ENCODE data around the gene MEG3.

Gene MEG3

DNA sequence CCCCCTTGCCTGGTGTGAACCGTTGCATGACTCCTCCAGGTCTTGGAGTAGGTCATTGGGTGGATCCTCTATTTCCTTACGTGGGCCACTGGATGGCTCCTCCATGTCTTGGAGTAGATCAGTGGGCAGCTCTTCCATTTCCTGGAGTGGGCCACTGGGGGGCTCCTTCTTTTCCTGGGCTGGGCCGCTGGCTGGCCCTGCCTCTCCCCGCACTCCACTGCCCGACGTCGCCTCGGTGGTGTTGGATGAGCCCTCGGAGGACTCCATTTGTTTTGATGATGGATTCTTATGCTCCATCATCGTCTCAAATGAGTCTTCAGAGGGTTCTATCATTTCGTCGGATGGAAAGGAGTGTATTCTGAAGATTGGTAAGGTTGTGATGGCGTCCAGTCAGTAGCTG, 58.5 kb downstream of the MEG3 start:
- DNase-seq = no peak

- no peak for DNase-seq
These were observed 59.3 kb downstream of the MEG3 start for GRCh38 chr14:100885196-100885595.

DNA sequence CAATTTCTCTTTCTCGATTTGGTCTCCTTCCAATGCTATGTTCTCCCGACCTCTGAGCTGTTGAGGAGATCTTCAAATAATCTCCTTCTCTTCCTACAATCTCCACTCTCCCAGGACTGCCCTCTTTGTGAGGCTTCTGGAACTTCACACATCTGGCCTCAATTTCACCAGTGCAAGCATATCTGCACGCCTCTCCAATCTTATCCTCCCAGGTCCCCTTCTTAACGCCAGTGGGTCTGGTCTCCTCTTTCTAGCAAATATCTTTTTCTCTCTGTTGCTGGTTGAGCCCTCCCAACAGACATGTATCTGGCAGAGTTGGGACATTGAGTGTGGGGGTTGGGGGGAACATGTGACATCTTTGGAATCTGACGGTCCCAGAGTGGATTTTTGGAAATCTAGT, 59.7 kb downstream of the MEG3 start:
- DNase-seq = no peak

DNA sequence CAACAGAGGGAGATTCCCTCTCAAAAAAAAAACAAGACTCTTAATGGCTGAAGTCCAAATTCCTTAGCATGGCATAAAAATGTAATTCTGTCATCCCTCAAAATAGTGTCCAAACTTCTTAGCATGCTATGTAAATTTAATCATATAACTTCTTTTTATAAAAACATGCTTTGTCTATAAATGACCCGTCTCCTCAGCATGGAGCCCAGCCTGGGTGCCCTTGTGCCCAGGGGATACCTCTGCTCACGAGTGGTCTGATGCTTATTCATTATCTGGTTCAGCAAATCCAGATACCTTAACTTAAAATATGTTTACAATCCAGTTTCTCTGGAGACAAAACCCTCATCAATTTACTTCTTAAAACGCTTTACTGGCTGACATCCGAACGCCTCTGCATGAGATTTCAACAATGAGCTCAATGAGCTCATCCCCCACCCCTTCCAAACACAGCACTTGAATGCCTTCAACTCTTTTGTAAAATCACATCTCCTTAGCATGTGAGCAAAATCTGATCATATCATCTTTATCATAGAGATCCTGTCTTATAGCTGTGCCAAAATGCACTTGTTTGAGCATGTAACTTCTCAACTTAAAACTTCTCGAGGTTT, 61.9 kb downstream of the MEG3 start:
- DNase-seq = no peak

GRCh38 chr14:100888789-100889315, 62.9 kb downstream of the MEG3 start:
- DNase-seq = no peak

GRCh38 chr14:100889641-100890040, 63.7 kb downstream of the MEG3 start:
- no peak for DNase-seq

DNA sequence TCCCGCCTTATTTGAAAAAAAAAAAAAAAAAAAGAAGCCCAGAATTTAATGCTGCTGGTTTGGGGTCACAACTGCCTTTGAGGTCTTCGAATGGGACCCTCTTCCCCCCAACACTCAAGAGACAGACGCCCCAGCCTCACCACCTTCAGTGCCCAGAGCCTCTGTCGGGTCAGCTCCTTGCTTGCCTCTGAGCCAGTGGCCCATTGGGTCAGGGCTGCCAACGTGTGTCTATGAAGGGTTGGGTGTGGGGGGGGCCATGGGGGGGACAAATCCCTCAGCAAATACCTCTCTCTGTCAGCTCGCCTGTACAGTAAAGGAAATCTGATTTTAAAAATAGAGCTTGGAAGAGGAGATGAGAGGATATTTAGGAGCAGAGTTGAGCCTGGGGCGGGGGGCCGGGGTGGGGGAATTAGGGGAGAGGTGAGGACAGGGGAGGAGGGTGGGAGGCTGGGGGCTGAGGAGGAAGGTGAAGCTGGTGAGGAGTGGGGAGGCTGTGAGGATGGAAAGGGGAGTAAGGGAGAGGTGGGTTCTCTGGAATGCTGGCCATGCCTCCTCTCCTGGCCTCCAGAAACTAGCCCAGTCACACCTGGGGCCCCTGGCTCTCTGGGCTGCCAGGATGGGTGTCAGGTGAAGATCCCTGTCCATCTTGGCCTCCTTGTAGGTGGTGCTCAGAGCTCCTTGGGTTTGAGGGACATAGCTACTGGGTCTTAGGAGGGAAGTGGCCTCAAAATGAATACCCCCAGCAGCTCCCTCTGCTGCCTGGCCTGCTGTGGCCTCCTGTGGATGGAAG, 64.3 kb downstream of the MEG3 start:
- DNase-seq = no peak

DNA sequence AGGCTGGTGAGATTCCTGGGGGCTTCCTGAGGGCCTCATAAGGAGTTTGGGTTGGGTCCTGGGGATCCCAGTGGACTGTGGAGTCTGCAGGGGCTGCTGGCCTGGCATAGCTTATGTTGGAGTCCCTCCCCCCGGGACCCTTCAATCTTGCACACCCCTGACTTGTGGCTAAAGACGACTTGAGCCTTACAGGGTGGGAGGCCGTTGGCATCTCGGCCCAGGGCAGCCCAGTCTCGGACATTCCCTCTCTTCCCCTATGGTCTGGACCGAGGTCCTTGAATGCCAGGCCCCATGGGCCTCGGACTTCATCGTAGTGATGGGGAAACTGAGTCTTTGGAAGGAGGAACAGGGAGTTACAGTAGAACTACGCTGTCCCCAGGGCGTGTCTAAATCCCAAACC, 65.1 kb downstream of the MEG3 start:
- no peak for DNase-seq

GRCh38 chr14:100891501-100892445, 65.9 kb downstream of the MEG3 start:
- DNase-seq = no peak

DNA sequence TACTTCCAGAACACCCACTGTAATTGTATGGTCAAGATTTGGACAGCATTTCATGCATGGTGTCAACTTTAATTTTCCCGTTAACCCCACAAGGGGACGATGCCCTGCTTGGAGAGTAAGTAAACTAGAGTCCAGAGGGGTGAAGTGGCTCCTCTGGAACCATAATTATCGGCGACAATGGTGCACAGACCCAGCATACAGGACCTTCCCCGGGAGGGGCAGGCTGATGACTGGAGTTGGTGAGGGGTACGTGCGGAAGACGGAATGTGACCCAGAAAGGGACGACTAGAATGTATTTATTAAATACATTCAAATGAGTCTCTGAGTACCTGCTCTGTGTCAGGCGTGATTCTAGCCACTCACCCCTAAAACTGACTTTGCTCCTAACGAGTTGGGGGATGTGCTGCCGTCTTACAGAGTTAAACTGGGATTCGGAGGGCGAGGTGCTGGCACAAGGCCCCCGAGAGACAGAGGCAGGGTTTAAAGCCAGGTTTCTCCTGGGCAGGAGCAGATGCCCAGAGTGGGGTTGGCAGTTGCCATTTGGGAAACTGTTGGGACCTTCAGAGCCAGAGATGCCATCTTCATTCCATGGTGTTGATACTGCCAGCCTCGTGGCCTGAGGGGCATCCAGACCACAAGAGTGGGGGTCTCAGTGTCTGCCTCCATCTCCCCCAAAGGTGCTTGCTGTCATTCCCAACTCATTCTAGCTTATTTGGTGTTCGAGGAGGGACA, 66.7 kb downstream of the MEG3 start:
- no peak for DNase-seq

DNA sequence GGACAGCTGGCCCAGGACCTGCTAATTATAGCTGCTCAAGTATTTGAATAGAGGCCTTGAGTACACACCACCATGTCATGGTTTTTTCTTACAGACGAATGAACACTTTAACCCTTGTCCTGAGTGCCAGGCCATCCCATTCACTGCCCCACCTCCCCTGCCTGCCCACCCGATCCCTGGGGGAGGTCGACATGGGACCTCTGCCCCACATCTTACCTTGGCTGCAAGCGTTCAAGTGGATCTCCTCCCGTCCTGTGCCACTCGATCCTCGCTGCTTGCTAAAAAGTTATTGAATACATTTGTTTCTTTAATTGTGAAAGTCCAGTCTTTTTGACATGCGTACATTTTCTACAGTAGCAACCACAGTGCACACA, 67.3 kb downstream of the MEG3 start:
- peak; percentile 33 for DNase-seq

DNA sequence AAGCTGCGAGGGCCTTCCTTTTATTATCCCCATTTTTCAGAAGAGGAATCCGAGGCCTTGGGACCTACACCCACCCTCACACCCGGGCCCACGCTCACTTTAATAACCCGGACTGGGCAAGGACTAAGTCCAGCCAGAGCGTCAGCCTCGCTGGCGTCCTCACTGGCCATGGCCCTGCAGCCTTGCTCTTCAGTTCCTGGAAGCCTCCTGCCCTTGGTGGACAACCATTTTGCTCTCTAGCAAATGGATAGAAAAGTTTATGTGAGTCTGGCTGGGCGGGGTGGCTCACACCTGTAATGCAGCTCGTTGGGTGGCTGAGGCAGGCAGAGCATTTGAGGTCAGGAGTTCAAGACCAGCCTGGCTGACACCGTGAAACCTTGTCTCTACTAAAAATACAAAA, 67.8 kb downstream of the MEG3 start:
- DNase-seq = no peak

- no peak for DNase-seq
These were observed 68.5 kb downstream of the MEG3 start for GRCh38 chr14:100894416-100894815.

GRCh38 chr14:100895411-100895810, 69.5 kb downstream of the MEG3 start:
- no peak for DNase-seq

DNA sequence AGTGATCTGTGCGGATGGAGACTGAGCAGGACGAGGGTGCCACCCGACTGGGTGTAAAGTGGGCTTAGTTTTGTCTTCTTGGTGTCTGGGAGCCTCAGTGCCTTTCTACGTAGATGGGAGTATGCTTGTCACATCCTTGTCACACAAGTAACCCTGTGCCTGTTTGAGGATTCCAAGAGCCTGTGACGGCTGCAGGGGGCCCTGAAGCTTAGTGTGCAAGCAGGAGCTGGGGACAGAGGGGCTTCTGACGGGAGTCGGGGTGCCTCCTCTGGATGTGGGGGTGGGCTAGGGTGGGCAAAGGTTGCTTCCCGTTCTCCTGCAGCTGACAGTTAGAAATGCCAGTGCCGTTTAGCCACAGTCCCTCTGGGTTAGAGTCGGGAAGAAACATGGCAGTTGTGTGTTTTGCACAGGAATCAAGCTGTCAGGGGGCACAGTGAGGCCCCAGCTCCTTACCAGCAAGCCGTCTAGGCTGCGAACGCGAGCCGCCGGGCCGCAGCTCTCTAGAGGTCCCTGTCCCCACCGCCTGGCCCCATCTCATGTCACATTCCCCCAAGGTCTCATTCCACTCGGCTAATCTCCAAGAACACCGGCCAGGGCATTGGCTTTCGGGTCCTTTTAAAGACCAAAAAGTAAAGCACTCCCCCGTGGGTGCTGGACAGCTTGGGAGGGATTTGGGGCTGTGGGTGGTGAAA, 70.6 kb downstream of the MEG3 start:
- DNase-seq = no peak

DNA sequence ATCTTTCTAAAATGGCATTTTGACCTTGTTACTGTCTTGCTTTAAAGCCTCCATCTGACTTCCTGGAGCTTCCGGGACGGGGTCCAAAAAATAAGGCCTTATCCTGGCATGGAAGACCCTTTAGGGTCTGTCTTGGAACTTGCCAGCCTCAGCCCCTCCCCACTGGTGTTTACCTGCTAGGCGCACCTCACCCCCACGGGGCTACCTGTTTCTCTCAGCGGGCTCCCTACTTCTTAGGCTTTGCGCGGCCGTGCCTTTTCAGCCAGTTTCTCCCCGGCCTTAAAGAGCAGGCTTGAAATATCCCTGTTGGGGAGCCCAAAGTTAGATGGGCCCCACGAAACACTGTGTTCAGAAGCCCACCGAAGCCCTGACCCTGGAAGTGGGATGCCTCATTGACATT, 72.5 kb downstream of the MEG3 start:
- DNase-seq = no peak

GRCh38 chr14:100898935-100899883, 73.3 kb downstream of the MEG3 start:
- DNase-seq = no peak

GRCh38 chr14:100899884-100900771, 74.2 kb downstream of the MEG3 start:
- DNase-seq = peak; percentile 66

DNA sequence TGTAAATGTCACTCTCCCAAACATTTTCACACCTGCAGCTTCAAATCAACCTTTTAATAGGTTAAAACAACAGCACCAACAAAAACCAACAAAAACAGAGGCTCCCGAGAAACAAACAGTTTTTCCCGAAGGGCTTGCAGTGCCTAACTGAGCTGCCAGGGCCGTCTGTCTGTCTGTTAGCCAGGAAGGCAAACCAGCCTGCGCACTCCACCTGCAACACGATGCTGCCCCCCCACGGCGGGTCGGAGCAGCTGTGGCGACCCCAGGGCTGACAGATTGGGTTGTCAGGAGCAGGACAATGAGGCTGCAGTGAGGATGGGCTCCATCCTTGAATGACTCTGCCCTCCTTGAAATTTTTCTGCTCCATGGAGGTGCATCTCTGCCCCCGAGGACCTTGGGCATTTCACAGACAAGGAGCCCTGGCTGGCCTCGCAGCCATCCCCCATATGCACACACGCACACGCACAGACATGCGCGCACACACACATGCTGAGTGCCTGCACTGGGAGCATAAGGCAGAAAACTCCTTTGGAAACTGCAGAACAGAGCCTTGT, 75.0 kb downstream of the MEG3 start:
- DNase-seq = peak; percentile 77
